Hematopoietic multipotent progenitor cell treated with erythropoietin and hydrocortisone succinate and interleukin-3 and kit ligand, for 17 days (in vitro differentiated cells): Measurements from ENCODE around the gene ATRNL1.

Source experiments
- DNase-seq: peaks from one replicate; pipeline ENCODE4 v3.0.0-alpha.2; 2015; ENCODE audit warnings: low spot score

ATRNL1 gene

DNA sequence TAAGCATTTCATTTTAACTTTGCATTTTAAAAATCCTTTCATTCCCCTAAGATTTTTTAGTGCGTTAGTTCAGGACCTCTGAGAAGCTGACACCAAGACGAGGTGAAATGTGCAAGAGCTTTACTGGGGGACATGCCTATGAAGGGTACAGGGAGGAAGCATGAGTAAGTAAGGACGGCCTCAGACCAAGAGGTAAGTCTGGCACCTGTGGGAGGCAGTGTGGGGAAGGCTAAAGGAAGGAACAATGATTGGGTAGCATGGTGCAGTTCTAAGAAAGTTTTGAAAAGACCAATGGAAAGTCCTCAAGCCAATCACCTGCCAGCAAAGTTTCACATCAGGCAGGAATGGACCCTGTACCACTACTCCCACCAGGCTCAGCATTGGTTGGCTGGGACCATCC, 810.7 kb downstream of the ATRNL1 start:
- no peak for DNase-seq

DNA sequence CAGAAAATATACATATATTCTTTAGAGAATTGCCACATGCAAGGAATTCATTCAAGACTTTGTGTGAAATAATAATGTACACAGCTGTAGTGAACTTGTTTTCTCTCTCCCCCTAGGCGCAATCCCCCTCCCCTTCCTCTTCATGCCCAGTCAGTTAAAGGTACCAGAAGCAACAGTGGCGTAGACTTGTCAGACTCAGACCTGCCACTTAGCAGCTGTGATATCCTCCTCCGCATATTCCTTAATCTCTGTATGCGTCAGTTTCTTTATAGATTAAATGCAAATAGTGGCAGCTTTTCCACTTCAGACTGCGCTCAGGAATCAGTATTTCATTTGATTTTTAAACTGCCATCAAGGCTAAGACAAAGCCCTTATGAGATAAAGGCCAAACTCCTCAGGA, 815.9 kb downstream of the ATRNL1 start:
- no peak for DNase-seq

DNA sequence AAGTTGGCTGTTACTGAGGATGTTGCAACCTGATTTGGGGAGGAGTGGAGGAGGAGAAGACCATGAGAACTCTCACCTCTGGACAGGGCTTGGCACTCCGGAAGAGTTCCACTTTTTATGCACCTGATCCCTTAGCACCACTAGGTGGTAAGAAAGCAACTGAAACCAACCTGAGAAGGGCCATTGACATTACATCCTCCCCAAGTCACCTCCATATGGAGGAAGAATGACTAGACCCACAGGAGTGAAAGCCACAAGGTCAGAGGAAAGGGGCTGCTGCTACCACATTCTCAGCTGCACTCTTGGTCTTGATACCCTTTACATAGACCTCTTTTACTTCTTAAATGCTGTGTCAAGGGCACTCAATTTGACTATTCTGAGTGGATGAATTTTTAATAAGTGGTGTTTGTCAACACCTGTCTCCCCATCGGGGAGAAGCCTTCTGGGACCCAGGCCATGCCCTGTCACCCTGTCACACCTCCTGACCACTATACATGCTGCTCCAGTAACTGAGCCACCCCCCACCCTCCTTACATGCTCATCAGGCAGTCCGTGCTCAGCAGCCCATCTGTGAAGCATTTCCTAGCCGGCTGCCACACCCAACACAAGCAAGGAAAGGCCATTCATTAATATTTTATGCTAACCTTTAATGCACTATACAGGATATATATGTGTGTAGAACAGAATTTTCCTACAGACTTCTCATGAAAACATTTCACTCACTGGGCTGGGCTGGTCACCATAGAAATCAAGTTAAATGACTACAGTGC, 817.0 kb downstream of the ATRNL1 start:
- DNase-seq: no peak

DNA sequence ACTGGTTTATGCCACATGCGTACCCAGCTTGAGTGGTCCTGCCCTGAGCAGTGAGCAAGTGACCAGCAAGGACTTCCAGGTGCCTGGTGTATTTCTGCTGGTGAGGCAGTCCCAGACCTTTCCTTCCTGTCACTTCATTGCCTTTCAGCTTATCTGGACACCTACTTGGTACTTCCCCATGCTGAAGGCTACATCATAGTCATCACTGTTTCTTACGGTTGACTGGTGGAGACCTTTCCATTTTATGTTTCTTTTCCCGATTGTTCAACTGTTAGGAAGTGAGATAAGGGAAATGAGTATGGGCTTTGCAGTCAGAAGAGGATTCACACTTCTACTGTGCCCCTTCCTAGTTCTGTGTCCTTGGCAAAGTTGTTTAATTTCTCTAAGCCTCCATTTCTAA, 821.3 kb downstream of the ATRNL1 start:
- no peak for DNase-seq

DNA sequence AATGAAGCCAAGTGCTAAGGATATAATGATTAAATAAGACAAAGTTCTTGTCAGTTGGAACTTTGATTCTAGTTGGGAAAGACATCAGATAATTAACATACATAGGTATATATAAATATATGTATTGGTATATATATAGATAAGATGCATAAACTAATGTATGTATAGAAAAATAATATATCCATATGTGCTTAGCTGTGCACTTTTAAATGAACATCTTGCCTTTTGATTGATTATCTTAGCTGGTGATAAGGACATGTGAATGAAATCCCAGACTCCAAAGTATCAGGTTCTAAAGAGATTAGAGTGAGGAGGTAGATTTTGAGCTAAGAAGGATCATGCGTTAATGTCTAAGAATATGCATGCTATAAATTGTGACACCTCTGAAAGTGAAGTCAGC, 822.3 kb downstream of the ATRNL1 start:
- DNase-seq: no peak

DNA sequence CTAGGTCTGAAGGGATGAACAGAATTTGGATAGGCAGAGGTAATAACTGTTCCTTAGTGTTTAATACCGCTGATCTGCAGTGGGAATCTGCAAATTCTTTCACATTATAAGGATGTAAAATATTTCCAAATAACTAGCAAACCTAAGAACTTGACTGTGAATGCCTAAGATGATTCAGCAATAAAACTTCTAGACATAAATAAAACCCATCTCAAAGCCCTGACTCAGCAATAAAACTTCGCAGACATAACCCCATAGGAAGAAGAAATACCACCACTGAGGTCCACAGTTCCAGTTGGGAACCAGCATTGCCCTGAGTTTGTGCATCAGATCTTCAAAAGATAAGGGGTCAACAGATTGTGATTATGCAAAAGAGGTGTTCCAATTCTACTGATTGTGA, 825.6 kb downstream of the ATRNL1 start:
- no peak for DNase-seq

DNA sequence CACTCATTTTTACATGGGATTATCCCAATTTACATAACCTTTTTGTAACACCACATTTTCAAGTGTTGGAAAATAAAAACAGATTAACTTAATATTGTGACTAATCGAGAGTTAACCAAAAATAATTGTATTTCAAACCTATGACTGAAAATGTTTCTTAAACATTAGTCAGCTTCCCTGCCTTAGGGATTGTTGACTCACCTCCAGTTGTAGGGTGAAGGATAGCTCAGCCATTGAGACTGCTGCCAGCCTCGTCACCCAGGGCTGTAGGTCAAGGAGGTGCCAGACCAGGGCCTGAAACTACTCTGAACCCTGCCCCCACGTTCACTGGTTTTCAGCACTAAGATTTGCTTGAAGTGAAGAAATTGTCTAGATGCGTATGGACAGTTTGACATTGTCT, 828.6 kb downstream of the ATRNL1 start:
- DNase-seq: no peak

DNA sequence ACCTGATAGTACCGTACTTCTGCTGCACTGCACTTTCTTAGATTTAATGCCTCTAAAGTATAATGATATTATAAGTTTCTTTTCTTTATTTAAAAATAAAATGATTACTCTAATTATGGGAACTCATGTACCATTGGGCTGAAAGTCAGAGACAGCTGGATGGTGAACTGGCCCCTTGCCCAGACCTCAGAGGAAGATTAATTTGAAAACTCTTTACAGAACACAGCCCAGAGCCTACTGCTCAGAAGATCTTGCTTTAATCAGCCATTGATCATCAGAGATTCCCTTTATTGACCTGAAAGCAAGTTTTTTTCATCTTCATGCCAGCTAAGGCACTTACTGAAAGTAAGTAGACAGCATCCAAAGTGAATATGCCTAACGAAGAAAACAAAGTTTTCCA, 838.1 kb downstream of the ATRNL1 start:
- DNase-seq: no peak

DNA sequence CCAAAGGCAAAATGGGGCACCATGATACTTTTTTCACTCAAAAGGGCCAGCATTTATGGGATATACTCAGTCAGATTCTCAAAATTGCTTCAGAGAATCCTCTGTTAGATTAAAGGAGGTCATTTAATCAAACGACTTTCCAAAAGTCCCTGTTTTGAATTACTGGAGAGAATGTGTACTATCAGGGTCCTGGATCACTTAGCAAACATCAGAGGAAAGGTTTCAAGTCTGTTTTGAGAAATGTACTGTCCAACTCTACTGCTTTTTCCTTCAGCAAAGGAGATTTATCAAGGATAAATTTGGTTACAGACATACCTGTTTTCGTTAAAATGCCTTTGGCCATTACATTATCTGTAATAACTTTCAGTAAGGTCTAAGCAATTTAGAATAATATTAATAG, 838.9 kb downstream of the ATRNL1 start:
- no peak for DNase-seq

DNA sequence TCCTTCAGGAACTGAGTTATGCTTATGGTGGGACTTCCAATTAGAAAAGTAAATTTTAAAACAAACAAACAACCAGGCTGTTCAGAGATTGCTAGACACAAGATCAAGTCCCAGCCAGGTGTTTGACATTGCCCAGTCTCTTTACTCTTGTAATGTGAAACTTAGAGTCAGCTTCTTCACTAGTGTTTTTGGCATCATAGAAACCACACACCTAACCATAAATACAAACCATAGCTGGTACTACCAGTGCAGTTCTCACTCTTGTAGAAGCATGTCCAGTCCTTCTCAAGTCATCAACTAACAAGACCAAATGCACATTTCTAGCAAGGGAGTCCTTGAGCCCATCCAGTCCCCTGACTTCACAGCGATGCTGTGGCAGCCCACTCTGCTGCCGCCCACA, 839.9 kb downstream of the ATRNL1 start:
- no peak for DNase-seq

DNA sequence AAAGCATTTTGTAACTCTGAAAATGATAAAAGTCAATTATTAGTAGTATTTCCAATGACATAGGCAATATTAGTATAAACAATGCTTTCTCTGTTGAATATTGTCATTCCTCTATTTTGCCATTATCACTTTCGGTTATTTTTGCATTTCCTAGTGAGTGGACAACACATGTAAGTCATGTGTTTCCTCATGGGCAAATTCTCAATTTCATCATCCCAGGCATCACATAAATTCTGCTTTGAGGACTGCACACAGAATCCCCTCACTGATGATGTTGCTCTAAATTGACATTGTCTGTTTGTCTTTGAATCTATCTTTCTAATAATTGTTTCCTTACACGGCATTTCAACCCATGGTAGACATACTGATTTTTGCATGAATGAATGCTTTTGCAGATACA, 842.6 kb downstream of the ATRNL1 start:
- DNase-seq: no peak

DNA sequence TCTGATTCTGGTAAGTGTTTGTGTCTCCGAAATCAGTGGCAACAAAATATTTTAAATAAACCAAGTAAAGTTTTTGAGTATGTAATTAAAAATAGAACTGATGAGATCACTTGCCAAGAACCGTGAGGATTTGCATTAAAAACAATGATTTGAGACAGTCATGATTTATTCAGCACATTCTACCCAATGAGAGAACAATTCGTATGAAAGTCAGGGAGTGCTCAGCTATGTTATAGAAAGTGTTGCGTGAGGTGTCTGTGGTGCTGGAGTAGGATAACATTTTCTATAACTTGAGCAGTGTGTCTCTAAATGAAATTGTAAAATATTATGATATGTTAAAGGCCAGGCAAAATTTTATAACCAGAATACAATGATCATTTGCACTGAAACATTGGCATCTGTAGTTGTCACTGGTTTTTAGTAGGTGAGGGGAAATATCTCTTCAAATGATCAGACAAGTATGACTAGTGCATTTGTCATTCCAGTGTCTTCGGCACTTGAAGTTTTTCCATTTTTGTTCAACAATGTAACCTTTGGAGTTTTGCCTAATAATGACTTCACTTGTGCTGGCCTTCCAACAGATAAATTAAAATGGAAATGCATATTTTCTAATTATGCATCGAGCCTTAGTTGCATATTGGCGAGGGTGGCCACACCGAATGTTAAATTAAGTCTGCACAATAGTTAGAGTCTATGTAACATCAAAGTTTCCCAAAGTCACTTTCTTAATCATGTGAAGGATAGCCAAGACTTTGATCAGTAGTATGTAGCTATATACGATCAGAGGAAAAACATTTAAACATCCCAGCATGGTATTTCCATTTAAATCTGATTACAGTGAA, 844.0 kb downstream of the ATRNL1 start:
- DNase-seq: no peak

DNA sequence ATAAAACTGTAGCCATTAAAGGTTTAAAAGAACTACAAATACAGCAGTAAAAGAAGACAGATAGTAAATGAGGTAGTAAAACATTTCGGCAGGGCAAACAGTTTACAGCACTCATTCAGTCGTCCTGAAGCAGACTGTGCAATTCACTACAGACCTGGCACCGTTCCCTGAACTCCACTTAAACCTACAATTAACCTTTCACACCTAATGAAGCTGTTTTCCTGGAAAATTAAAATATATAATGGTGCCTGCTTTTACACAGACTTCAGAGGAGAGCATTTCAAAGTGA, 844.5 kb downstream of the ATRNL1 start:
- no peak for DNase-seq

DNA sequence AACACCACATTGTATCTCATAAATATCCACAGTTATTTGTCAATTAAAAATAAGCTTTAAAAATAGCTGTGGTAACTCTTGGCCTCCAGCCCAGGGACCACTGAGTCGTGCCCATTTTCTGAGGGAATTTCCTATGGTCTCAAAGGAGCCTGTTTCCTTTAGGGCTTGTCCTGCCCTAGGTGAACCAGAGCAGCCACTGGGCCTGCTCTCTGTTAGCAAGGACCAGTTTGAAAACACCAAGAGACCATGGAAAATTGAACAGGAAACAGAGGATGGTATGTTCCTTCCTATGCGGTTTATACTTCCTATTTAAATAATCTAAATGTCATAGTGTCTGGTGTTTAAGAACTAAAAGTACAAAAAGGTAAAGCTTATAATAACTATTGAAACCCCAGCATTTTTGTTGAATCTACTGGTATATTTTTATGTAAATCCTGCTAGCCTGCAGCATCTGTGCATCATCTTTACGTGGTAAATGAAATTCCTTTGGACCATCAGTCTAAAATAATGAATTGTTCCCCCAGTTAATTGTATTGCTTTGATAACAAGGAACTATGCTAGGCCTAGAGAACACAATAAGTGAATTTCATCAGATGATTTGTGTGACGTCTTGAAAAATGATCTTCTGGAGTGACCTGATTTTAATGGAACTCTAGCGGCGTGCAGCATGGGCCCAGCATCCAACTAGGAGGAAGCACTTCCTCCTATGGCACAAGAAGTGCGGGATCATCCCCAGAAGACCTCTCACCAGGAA, 846.1 kb downstream of the ATRNL1 start:
- DNase-seq: no peak

DNA sequence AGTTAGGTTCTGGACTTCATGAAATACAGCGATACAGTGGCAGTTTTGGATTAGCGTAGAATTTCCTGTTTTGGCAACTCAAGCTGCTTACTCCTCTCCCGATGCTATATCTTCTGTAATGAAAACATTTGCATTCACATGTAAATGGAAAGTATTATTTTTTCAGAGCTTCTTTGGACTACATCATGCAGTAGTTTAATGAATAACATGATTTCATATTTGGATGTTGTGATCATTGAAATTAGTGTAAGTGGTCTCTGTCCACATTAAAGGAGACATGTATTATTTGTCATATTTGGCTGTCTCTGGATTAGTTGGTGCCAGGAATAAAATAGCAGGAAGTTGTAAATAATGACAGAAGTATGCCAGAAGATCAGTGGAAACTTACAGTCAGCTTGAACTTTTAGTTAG, 848.2 kb downstream of the ATRNL1 start:
- no peak for DNase-seq

DNA sequence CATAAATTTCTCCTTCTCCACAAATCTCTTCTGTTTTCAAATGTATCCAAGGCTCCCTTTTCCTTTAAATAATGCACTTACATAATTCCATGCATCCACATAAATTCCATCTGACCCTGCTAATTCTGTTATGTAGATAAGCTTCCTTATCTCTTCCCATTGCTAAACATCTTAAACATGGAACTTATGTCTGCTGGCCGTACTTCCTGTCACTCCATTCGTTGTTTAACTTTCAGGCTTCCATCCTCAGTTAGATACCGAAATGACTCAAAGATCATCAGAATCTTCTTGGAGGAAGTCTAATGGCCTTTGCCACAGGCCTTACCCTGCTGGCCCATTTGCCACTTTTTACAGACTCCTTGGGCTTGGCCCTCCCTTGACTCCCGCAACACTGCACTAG, 848.9 kb downstream of the ATRNL1 start:
- no peak for DNase-seq

DNA sequence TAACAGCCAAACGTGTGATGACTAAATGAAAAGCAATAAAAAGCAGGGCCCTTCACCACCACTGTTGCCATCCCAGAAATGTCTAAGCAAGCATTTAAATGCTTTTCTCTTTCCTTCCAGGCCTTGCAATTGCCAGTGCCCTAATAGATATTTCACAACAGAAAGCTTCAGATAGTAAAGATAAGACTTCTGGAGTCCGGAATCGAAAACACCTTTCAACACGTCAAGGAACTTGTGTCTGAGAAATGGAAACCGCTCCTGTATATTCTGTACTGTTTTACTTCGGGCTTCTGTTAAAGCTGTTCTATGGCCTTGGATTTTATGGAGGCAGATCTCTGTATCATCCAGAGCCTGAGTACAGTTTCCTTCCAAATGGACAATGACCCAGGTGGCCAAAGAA, 851.4 kb downstream of the ATRNL1 start:
- no peak for DNase-seq

DNA sequence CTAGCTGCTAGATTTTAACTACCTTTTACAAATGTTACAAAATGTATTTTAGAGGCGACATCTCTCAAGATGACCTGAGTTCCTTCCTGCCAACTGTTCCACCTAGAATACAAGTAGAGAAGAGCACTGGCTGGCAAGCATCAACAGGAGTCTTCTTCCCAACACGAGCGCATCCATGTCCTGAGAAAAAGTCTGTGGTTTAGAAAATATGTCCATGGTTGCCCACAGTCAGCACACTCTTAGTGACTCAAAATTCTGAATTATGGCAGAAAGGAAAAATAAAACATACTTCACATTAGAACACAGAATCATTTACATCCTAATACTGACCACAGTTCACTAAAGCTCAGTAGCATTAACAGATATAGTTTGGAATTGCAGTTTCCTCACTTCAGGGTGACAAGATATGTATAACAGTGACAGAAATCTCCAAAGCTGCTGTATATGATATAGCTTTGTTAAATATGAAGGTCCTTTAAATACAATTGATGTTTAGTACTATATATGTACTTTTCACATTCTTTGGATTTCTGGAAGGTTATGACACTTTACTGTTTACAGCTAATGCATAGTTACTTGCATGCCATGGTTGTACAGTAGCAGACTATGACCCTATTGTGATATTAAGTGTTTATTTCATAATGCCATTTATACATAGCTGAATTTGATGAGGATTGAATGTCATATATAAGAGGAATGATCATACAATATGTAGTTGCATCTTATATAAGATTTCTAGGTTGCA, 852.7 kb downstream of the ATRNL1 start:
- DNase-seq: no peak

DNA sequence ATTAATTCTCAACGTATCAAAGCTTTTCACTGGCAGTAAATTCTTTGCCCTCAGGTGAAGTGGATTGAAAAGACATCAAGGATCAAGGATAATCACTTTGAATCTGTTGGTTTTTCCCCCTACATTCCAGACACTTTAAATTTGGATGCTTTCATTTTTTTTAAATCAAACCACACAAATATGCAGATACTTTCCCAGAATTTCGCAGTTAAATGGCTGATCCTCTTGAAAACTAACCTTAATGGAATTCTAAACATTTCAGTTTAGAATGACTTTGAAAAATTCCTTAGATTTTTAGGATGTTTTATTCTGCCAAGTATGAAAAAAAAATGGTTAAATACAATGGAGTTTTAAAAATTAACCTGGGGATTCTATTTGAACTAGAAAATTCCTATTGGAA, 853.9 kb downstream of the ATRNL1 start:
- no peak for DNase-seq

DNA sequence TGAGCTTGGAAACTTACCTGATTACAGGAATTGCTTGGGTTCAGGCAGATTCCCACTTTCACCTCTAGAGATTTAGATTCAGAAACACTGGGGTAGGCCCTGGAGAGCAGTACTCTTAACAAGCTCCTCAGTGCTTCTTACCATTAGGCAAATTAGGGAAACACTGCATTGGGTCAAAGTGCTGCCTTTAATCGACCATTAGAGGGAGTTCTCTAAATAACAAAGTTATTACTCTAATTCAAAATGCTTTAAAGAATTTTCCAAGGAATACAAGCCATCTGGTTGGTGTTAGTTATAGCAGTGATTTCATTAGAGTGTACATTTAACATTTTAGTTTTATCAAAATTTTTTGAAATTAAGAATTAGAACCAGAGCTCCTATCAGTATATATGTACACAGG, 855.3 kb downstream of the ATRNL1 start:
- DNase-seq: no peak

DNA sequence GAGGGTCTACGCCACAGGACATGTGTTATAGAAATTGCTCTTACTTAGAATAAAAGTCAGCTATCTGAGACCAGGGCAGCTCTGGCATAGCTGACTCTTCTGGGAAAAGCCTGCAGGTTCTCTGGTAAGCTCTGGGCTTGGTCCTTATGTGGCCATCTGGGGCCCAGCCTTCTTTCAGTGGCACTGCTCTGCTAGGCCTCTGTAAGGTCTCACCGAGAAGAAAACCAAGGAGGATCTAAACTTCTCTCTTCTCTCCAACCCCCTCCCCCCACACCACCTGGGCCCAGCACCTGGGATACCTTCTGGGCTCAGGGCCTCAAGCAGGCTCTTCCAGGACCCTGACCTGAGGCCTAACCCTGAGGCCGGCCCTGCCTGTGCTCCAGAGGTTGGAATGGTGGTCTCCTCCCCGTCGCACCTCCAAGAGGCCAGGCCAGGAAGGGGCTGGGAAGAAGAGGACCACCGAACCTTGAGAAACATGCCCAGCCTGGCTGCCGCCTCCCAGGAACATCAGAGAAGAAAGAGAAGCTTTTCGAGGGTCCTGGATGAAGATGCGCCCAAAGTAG, 856.2 kb downstream of the ATRNL1 start:
- DNase-seq: no peak

DNA sequence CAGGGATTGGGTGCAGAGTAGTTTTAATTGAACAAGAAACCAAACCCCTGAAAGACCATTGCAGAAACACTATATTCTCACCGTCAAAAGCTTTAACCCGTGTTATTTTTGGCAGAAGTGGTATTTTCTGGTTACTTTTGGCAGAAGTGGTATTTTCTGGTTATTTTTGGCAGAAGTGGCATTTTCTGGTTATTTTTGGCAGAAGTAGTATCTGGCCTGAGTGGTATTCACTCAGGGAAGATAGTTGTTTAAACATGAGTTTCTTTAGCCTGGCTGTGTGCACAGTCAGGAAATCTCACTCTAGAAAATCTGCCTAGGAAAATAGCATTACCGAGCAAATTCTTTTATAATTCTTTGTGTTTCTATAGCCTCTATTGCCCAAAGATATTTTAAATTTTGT, 857.2 kb downstream of the ATRNL1 start:
- no peak for DNase-seq
